Measurements from ENCODE around the gene CHCHD3.

DNA sequence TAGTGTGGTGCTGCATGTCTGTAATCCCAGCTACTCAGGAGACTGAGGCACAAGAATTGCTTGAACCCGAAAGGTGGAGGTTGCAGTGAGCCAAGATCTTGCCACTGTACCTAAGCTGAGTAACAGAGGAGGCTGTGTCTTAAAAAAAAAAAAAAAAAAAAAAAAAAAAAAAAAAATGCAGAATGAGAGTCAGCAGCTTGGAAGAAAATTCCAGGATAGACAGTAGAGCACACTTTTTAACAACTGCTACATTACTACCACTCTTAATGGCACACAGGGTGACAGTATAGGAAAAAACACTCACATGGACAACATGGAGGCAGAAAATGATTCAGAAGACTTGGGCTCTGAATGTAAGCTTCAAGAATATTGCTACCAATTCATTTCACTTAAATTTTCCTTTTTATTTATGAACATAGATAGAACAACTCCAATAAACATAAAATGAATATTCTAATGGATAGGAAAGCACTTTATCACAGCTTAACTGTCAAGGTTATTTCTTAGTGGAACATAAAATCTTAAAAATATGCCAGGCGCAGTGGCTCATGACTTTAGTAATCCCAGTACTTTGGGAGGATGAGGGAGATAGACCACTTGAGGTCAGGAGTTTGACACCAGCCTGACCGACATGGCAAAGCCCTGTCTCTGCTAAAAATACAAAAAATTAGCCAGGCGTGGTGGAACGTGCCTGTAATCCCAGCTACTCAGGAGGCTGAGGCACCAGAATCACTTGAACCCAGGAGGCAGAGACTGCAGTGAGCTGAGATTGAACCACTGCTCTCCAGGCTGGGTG lies 31.5 kb downstream of the CHCHD3 start:
- TF ChIP-seq, protein P1, sequence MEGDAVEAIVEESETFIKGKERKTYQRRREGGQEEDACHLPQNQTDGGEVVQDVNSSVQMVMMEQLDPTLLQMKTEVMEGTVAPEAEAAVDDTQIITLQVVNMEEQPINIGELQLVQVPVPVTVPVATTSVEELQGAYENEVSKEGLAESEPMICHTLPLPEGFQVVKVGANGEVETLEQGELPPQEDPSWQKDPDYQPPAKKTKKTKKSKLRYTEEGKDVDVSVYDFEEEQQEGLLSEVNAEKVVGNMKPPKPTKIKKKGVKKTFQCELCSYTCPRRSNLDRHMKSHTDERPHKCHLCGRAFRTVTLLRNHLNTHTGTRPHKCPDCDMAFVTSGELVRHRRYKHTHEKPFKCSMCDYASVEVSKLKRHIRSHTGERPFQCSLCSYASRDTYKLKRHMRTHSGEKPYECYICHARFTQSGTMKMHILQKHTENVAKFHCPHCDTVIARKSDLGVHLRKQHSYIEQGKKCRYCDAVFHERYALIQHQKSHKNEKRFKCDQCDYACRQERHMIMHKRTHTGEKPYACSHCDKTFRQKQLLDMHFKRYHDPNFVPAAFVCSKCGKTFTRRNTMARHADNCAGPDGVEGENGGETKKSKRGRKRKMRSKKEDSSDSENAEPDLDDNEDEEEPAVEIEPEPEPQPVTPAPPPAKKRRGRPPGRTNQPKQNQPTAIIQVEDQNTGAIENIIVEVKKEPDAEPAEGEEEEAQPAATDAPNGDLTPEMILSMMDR (IDR thresholded peaks at IDR 0.05; ENCODE audit: low read depth, low read length): no peak
- no peak for TF ChIP-seq EZH2phosphoT487 (IDR thresholded peaks at IDR 0.05; ENCODE audit: low read depth)
